Measurements from ENCODE around the gene PCSK5.

PCSK5 gene

DNA sequence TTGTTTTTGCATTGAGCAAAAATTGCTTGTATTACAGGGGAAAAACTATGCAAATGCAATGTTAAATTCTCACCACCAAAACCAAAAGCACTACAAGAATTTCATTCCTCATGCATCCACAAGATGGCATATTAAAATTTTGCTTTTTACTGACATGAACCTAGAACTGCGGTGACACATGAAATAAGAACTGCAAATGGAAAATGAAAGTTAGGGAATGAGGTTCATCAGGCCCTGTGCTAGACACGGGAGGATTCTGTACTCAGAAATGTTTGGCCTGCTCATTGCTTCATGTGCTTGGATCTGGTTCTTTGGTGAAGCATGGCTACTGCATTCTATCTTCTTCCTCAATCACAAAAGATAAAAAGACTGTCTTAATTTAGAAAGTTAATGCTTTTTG lies 512.9 kb downstream of the PCSK5 start:
- peak overlapping the region; percentile 44 for H3K4me2 ChIP-seq (ENCODE audit: insufficient read depth, low read length)
- TF ChIP-seq, protein P1, sequence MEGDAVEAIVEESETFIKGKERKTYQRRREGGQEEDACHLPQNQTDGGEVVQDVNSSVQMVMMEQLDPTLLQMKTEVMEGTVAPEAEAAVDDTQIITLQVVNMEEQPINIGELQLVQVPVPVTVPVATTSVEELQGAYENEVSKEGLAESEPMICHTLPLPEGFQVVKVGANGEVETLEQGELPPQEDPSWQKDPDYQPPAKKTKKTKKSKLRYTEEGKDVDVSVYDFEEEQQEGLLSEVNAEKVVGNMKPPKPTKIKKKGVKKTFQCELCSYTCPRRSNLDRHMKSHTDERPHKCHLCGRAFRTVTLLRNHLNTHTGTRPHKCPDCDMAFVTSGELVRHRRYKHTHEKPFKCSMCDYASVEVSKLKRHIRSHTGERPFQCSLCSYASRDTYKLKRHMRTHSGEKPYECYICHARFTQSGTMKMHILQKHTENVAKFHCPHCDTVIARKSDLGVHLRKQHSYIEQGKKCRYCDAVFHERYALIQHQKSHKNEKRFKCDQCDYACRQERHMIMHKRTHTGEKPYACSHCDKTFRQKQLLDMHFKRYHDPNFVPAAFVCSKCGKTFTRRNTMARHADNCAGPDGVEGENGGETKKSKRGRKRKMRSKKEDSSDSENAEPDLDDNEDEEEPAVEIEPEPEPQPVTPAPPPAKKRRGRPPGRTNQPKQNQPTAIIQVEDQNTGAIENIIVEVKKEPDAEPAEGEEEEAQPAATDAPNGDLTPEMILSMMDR (IDR thresholded peaks at IDR 0.05; ENCODE audit: borderline replicate concordance, extremely low read depth, low read length, poor library complexity, severe bottlenecking), result peak; percentile 71
- no peak for TF ChIP-seq EZH2 (IDR thresholded peaks at IDR 0.05; ENCODE audit: borderline replicate concordance, low read depth, low read length, severe bottlenecking)
- H3K27me3 ChIP-seq (ENCODE audit: insufficient read depth, low read length, poor library complexity), result no peaks in the 10 kb centered on the region
- peaks cover 10% of the 10 kb centered on the region; the same call in 1 of the 2 replicates for H3K4me1 ChIP-seq (ENCODE audit: insufficient read depth, low read length)
- DNase-seq (peak; percentile 23), ATAC-seq (ENCODE audit: insufficient read depth, low read depth) (peak; percentile 96)
- peak overlapping the region in 1 of 2 experiments; percentile 21; a peak in 1 of 4 replicates for H3K4me3 ChIP-seq (ENCODE audit: low read depth in 1 of 2, low read length in 2 of 2)
- peak overlapping the region; percentile 69 for H2AFZ ChIP-seq (ENCODE audit: low read depth, low read length)
- no peaks in the 10 kb centered on the region for H3K9me3 ChIP-seq (ENCODE audit: insufficient read depth, low read length, severe bottlenecking)
- no peaks in the 10 kb centered on the region for H3K36me3 ChIP-seq (ENCODE audit: insufficient read depth, low read length)
- no peaks in the 10 kb centered on the region for H4K20me1 ChIP-seq (ENCODE audit: insufficient read depth, low read length)
- H3K79me2 ChIP-seq (ENCODE audit: insufficient read depth, low read length), result no peaks in the 10 kb centered on the region
- peak overlapping the region; percentile 13; the same call in 1 of the 2 replicates for H3K9ac ChIP-seq (ENCODE audit: low read depth, low read length)
- no peak overlapping the region for H3K27ac ChIP-seq (ENCODE audit: low read length)

DNA sequence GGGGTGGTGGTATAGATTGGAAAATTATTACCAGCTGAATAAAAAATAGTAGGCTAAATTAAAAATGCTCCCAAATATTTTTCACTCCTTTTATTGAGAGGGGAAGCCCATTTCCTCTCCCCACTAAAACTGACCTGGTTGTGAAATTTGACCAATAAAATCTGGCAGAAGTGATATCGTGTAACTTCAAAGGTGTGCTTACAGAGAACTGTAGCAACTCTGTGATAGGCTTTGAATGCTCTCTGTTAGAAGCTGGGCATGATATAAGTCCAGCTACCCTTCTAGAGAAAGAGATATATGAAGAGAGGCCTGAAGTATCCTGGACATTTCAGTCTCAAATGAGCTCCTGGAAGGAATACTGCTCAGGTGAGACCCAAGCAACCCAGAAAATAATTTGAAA lies 513.9 kb downstream of the PCSK5 start:
- Histone ChIP-seq H2AFZ (ENCODE audit: low read depth, low read length) (no peak overlapping the region), H3K4me3 (ENCODE audit: low read depth in 1 of 2, low read length in 2 of 2) (no peak overlapping the region), H3K79me2 (ENCODE audit: insufficient read depth, low read length) (no peaks in the 10 kb centered on the region), H3K9ac (ENCODE audit: low read depth, low read length) (no peak overlapping the region), H3K36me3 (ENCODE audit: insufficient read depth, low read length) (no peaks in the 10 kb centered on the region), H3K4me1 (ENCODE audit: insufficient read depth, low read length) (peaks cover 10% of the 10 kb centered on the region; the same call in 1 of the 2 replicates), H4K20me1 (ENCODE audit: insufficient read depth, low read length) (no peaks in the 10 kb centered on the region), H3K9me3 (ENCODE audit: insufficient read depth, low read length, severe bottlenecking) (no peaks in the 10 kb centered on the region), H3K27me3 (ENCODE audit: insufficient read depth, low read length, poor library complexity) (no peaks in the 10 kb centered on the region), H3K4me2 (ENCODE audit: insufficient read depth, low read length) (no peak overlapping the region), H3K27ac (ENCODE audit: low read length) (no peak overlapping the region)
- ATAC-seq (ENCODE audit: insufficient read depth, low read depth) (no peak), DNase-seq (no peak)
- TF ChIP-seq, protein P1 (IDR thresholded peaks at IDR 0.05; ENCODE audit: borderline replicate concordance, extremely low read depth, low read length, poor library complexity, severe bottlenecking), result no peak
- TF ChIP-seq EZH2 (IDR thresholded peaks at IDR 0.05; ENCODE audit: borderline replicate concordance, low read depth, low read length, severe bottlenecking), result no peak

DNA sequence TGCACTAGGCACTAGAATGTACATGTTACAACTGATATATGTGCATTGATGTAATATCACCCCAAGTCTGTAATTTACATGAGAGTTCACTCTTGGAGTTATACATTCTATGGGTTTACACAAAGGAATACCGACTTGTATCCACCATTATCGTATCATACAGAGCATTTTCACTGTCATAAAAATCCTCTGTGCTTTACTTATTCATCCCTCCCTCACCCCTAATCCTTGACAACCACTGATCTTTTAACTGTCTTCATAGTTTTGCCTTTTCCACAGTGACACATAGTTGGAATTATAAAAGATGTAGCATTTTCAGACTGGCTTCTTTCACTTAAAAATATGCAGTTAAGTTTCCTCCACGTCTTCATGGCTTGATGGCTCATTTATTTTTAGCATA lies 514.9 kb downstream of the PCSK5 start:
- TF ChIP-seq EZH2 (IDR thresholded peaks at IDR 0.05; ENCODE audit: borderline replicate concordance, low read depth, low read length, severe bottlenecking), result no peak
- TF ChIP-seq, protein P1 (IDR thresholded peaks at IDR 0.05; ENCODE audit: borderline replicate concordance, extremely low read depth, low read length, poor library complexity, severe bottlenecking), result no peak
- H3K9ac ChIP-seq (ENCODE audit: low read depth, low read length), result no peak overlapping the region
- no peaks in the 10 kb centered on the region for H3K27me3 ChIP-seq (ENCODE audit: insufficient read depth, low read length, poor library complexity)
- no peaks in the 10 kb centered on the region for H3K9me3 ChIP-seq (ENCODE audit: insufficient read depth, low read length, severe bottlenecking)
- no peak for DNase-seq
- H2AFZ ChIP-seq (ENCODE audit: low read depth, low read length), result no peak overlapping the region
- H3K4me2 ChIP-seq (ENCODE audit: insufficient read depth, low read length), result no peak overlapping the region
- H3K27ac ChIP-seq (ENCODE audit: low read length), result no peak overlapping the region
- peaks cover 10% of the 10 kb centered on the region; the same call in 1 of the 2 replicates for H3K4me1 ChIP-seq (ENCODE audit: insufficient read depth, low read length)
- no peak overlapping the region for H3K4me3 ChIP-seq (ENCODE audit: low read depth in 1 of 2, low read length in 2 of 2)
- H4K20me1 ChIP-seq (ENCODE audit: insufficient read depth, low read length), result no peaks in the 10 kb centered on the region
- no peaks in the 10 kb centered on the region for H3K36me3 ChIP-seq (ENCODE audit: insufficient read depth, low read length)
- no peaks in the 10 kb centered on the region for H3K79me2 ChIP-seq (ENCODE audit: insufficient read depth, low read length)
- no peak for ATAC-seq (ENCODE audit: insufficient read depth, low read depth)

DNA sequence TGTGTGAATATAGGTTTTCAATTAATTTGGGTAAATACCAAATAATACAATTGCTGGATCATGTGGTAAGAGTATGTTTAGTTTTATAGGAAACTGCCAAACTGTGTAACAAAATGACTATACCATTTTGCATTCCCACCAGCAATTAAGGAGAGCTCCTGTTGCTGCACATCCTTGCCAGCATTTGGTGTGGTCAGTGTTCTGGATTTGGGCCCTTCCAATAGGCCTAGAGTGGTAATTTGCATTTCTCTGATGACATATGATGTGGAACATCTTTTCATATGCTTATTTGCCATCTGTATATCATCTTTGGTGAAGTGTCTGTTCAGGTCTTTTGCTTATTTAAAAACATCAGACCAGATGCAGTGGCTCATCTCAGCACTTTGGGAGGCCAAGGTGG lies 515.4 kb downstream of the PCSK5 start:
- DNase-seq (no peak), ATAC-seq (ENCODE audit: insufficient read depth, low read depth) (no peak)
- no peaks in the 10 kb centered on the region for H3K36me3 ChIP-seq (ENCODE audit: insufficient read depth, low read length)
- no peaks in the 10 kb centered on the region for H4K20me1 ChIP-seq (ENCODE audit: insufficient read depth, low read length)
- no peaks in the 10 kb centered on the region for H3K9me3 ChIP-seq (ENCODE audit: insufficient read depth, low read length, severe bottlenecking)
- H3K4me1 ChIP-seq (ENCODE audit: insufficient read depth, low read length), result peaks cover 10% of the 10 kb centered on the region; the same call in 1 of the 2 replicates
- no peak overlapping the region for H3K4me2 ChIP-seq (ENCODE audit: insufficient read depth, low read length)
- no peaks in the 10 kb centered on the region for H3K79me2 ChIP-seq (ENCODE audit: insufficient read depth, low read length)
- H3K27ac ChIP-seq (ENCODE audit: low read length), result no peak overlapping the region
- H2AFZ ChIP-seq (ENCODE audit: low read depth, low read length), result no peak overlapping the region
- H3K27me3 ChIP-seq (ENCODE audit: insufficient read depth, low read length, poor library complexity), result no peaks in the 10 kb centered on the region
- H3K9ac ChIP-seq (ENCODE audit: low read depth, low read length), result no peak overlapping the region
- TF ChIP-seq, protein P1 (IDR thresholded peaks at IDR 0.05; ENCODE audit: borderline replicate concordance, extremely low read depth, low read length, poor library complexity, severe bottlenecking), result no peak
- TF ChIP-seq EZH2 (IDR thresholded peaks at IDR 0.05; ENCODE audit: borderline replicate concordance, low read depth, low read length, severe bottlenecking), result no peak
- H3K4me3 ChIP-seq (ENCODE audit: low read depth in 1 of 2, low read length in 2 of 2), result no peak overlapping the region

Data from DND-41 (cell line).